SH-SY5Y (cell line): ENCODE measurements around the gene CD9.

Experiments used
- GATA2 ChIP-seq: IDR thresholded peaks from 2 replicates; pipeline ENCODE4 v1.6.1; 2011; ENCODE audit warnings: mild to moderate bottlenecking, low read depth, low read length
- GATA3 ChIP-seq: IDR thresholded peaks from 2 replicates; pipeline ENCODE4 v1.6.1; 2011; ENCODE audit warnings: low read depth, mild to moderate bottlenecking, low read length, moderate library complexity

- TF ChIP-seq GATA3 (no peak), GATA2 (no peak)
Observed at GRCh38 chr12:6208130-6208529, 7.9 kb downstream of the CD9 start.
